Measurements from ENCODE around the gene TBXAS1. TPM values are rescaled to one million over a fixed set of nuclear protein-coding genes. Genes with fewer than 3 reads are reported as not detected.

Gene TBXAS1
- total and polyA plus RNA-seq, 11 donors = 2.0 to 32.0 (median 4.7) TPM

DNA sequence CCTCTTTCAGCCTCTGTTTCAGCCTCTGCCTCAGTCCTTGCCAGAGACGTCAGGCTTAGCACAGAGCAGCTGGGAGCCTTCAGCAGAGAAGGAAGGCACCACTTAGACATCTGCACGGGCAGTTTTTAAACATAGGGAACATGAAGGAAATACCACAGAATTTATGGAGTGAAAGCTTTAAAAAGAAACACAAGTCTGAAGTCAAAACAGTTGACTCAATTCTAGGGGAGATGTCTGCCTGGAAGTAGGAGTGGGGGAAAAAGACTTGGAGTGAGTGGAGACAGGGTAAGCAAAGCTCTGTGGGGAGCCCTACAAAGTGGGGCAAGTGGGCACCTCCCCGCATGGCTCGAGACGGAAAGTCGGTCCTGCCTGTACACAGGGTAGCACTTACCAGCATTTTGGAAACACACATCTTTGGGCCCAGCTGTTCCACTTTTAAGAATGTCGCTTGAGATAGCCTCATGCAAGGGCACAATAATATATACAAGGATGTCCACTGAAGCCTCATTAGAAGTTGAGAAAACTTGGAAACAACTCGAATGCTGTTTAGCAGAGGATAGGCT lies 5.0 kb upstream of the TBXAS1 start:
- no peak for DNase-seq
- H3K4me1 ChIP-seq = peaks cover 0 to 8% (median 0%) of the 10 kb centered on the region in 12 donors
- WGBS, 4 donors = 69 to 74% (median 74%) methylated on average over 8 of the region's 8 CpGs
- TF ChIP-seq, protein P1, sequence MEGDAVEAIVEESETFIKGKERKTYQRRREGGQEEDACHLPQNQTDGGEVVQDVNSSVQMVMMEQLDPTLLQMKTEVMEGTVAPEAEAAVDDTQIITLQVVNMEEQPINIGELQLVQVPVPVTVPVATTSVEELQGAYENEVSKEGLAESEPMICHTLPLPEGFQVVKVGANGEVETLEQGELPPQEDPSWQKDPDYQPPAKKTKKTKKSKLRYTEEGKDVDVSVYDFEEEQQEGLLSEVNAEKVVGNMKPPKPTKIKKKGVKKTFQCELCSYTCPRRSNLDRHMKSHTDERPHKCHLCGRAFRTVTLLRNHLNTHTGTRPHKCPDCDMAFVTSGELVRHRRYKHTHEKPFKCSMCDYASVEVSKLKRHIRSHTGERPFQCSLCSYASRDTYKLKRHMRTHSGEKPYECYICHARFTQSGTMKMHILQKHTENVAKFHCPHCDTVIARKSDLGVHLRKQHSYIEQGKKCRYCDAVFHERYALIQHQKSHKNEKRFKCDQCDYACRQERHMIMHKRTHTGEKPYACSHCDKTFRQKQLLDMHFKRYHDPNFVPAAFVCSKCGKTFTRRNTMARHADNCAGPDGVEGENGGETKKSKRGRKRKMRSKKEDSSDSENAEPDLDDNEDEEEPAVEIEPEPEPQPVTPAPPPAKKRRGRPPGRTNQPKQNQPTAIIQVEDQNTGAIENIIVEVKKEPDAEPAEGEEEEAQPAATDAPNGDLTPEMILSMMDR (IDR thresholded peaks at IDR 0.05) = no peak
- no peak for TF ChIP-seq POLR2A (IDR thresholded peaks at IDR 0.05)
- H3K27me3 ChIP-seq = peaks cover 0 to 12% (median 0%) of the 10 kb centered on the region in 9 donors
- H3K4me3 ChIP-seq = no peak overlapping the region
- H3K9me3 ChIP-seq = no peaks in the 10 kb centered on the region
- H3K27ac ChIP-seq = no peak overlapping the region
- intact Hi-C loops (cut with DNase I) = no loop called here
- no peaks in the 10 kb centered on the region for H3K36me3 ChIP-seq
- ATAC-seq = no peak

DNA sequence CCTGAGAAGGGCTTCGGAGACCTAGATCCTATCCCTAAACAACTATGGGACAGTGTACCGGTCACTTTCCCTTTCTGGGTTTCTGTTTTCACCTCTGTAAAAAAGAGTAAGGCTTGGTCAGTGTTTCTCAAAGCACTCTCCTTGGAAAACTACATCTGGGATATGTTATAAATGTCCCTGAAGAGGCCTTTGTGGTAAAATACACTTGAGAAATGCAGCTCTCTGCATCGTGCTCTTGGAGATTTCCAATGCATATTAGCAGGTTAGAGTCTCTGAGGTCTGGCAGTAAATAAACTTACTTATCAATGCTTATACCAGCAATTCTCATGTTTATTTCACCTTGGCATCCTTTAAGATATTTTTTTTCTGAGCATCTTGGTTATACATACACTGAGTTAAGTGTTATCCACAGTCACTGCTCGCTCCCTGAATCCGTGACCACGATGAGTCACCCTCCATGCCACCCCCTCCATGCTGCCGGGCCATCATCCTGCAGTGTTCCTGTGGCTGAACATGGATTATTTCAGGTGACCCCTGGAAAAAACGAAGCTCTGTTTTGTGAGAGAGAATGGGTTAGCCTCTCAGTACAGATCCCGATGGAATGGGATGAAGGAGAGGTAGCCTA lies 3.3 kb upstream of the TBXAS1 start:
- ATAC-seq (no peak), DNase-seq (no peak)
- Histone ChIP-seq H3K4me3 (no peak overlapping the region), H3K27me3 (peaks cover 0 to 12% (median 0%) of the 10 kb centered on the region in 9 donors), H3K36me3 (no peaks in the 10 kb centered on the region), H3K9me3 (no peaks in the 10 kb centered on the region), H3K4me1 (peaks cover 0 to 8% (median 0%) of the 10 kb centered on the region in 12 donors), H3K27ac (no peak overlapping the region)
- intact Hi-C loops (cut with DNase I) = no loop called here
- TF ChIP-seq POLR2A (IDR thresholded peaks at IDR 0.05) = no peak
- WGBS, 4 donors = 79 to 89% (median 84%) methylated on average over 9 of the region's 9 CpGs

DNA sequence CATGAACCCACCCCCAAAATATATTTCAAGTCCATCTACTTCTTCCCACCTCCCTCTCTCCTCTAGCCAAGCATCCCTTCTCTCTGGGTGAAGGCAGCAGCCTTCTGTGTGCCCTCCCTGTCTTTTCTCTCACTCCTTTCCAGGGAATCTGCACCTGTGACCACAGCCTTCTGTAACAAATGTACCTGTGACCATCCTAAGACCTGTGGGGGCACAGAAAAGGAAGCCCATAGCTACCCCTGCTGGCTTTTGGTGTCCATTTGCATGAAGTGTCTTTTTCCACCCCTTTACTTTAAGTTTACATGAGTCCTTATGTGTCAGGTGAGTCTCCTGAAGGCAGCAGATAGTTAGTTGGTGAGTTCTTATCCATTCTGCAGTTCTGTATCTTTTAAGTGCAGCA lies 2.0 kb upstream of the TBXAS1 start:
- Histone ChIP-seq H3K4me1 (peaks cover 0 to 17% (median 0%) of the 10 kb centered on the region in 12 donors), H3K4me3 (no peak overlapping the region), H3K36me3 (no peaks in the 10 kb centered on the region), H3K27me3 (peaks cover 0 to 6% (median 0%) of the 10 kb centered on the region in 9 donors), H3K9me3 (no peaks in the 10 kb centered on the region), H3K27ac (no peak overlapping the region)
- intact Hi-C loops (cut with DNase I) = no loop called here
- no peak for DNase-seq
- TF ChIP-seq POLR2A (IDR thresholded peaks at IDR 0.05) = no peak
- TF ChIP-seq, protein P1 (IDR thresholded peaks at IDR 0.05) = peak in 3 of 12 donors; percentile 6 to 20 (median 9)
- ATAC-seq = no peak

DNA sequence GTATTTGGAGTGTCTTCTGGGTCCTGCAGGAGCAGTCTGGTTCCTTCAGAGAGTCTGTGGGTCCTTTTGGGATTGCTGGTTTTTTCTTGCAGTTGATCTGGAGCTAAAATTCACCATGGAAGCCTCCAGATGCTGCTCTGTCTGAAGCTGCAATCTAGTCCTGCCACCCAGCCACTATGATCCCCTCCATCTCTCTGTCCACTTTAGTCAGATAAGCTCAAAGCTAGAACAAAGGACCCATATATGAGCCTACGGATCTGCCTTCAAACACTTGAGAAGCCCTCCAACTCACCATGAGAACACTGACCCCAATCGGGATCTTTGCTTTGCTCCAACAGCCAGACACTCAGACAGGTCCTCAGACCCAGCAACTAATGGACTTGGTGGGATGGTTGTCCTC lies 618 bp upstream of the TBXAS1 start:
- no peak for TF ChIP-seq POLR2A (IDR thresholded peaks at IDR 0.05)
- TF ChIP-seq, protein P1 (IDR thresholded peaks at IDR 0.05) = no peak
- Histone ChIP-seq H3K4me1 (peaks cover 0 to 17% (median 0%) of the 10 kb centered on the region in 12 donors), H3K9me3 (no peaks in the 10 kb centered on the region), H3K27me3 (peaks cover 0 to 5% (median 0%) of the 10 kb centered on the region in 9 donors), H3K4me3 (no peak overlapping the region), H3K36me3 (no peaks in the 10 kb centered on the region), H3K27ac (peak overlapping the region in 1 of 12 donors; percentile 90)
- intact Hi-C loops (cut with DNase I) = no loop called here
- ATAC-seq = no peak
- no peak for DNase-seq
- 66 to 100% (median 91%) methylated on average over 2 of the region's 2 CpGs for WGBS, 4 donors

Data from heart left ventricle (tissue), 16 donors.